Panc1 (cell line): Measurements from ENCODE around the gene DES.

Experiments
- SIN3A ChIP-seq: IDR thresholded peaks from 2 replicates; pipeline ENCODE4 v1.6.1; 2012; ENCODE audit warnings: low read depth, mild to moderate bottlenecking, low read length, moderate library complexity, borderline replicate concordance; ENCODE audit not compliant: insufficient read depth
- TF ChIP-seq, protein P1 (sequence below): fragments of 450-650 bp; IDR thresholded peaks from 2 replicates; pipeline ENCODE4 v1.5.1; 2017; ENCODE audit warnings: mild to moderate bottlenecking
- TF ChIP-seq, protein P2 (sequence below), 2 experiments: IDR thresholded peaks; 2 replicates each; pipeline ENCODE4 v1.6.1; 2011 to 2012; ENCODE audit warnings: low read depth in 2 of 2, control low read depth in 1 of 2, low read length in 1 of 2, mild to moderate bottlenecking in 1 of 2, moderate library complexity in 1 of 2; ENCODE audit not compliant: insufficient read depth in 1 of 2

DNA sequence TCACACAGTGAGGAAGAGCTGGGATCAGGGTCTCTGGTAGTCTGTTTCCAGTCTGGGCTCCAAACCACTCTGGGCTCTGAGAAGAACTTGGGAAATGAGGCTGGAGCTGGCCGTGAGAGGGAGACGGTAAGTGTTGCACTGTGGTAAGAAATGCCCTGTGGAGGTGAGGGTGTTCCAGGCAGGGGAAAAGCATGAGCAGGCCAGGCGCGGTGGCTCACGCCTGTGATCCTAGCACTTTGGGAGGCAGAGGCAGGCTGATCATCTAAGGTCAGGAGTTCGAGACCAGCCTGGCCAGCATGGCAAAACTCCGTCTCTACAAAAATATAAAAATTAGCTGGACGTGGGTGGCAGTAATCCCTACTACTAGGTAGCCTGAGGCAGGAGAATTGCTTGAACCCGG is 14.3 kb upstream of the DES start:
- TF ChIP-seq, protein P1, sequence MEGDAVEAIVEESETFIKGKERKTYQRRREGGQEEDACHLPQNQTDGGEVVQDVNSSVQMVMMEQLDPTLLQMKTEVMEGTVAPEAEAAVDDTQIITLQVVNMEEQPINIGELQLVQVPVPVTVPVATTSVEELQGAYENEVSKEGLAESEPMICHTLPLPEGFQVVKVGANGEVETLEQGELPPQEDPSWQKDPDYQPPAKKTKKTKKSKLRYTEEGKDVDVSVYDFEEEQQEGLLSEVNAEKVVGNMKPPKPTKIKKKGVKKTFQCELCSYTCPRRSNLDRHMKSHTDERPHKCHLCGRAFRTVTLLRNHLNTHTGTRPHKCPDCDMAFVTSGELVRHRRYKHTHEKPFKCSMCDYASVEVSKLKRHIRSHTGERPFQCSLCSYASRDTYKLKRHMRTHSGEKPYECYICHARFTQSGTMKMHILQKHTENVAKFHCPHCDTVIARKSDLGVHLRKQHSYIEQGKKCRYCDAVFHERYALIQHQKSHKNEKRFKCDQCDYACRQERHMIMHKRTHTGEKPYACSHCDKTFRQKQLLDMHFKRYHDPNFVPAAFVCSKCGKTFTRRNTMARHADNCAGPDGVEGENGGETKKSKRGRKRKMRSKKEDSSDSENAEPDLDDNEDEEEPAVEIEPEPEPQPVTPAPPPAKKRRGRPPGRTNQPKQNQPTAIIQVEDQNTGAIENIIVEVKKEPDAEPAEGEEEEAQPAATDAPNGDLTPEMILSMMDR: no peak
- TF ChIP-seq, protein P2, sequence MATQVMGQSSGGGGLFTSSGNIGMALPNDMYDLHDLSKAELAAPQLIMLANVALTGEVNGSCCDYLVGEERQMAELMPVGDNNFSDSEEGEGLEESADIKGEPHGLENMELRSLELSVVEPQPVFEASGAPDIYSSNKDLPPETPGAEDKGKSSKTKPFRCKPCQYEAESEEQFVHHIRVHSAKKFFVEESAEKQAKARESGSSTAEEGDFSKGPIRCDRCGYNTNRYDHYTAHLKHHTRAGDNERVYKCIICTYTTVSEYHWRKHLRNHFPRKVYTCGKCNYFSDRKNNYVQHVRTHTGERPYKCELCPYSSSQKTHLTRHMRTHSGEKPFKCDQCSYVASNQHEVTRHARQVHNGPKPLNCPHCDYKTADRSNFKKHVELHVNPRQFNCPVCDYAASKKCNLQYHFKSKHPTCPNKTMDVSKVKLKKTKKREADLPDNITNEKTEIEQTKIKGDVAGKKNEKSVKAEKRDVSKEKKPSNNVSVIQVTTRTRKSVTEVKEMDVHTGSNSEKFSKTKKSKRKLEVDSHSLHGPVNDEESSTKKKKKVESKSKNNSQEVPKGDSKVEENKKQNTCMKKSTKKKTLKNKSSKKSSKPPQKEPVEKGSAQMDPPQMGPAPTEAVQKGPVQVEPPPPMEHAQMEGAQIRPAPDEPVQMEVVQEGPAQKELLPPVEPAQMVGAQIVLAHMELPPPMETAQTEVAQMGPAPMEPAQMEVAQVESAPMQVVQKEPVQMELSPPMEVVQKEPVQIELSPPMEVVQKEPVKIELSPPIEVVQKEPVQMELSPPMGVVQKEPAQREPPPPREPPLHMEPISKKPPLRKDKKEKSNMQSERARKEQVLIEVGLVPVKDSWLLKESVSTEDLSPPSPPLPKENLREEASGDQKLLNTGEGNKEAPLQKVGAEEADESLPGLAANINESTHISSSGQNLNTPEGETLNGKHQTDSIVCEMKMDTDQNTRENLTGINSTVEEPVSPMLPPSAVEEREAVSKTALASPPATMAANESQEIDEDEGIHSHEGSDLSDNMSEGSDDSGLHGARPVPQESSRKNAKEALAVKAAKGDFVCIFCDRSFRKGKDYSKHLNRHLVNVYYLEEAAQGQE (IDR thresholded peaks at IDR 0.05; ENCODE audit: insufficient read depth in 1 of 2, low read depth in 2 of 2, low read length in 1 of 2): no peak
- TF ChIP-seq SIN3A: no peak
